K562 (cell line): ENCODE results near the gene VSTM5. TPM values are rescaled to one million over a fixed set of nuclear protein-coding genes. Genes with fewer than 3 reads are reported as not detected.

Source experiments
- ELF1 ChIP-seq: fragments of 200-800 bp; sonication (Bioruptor generic); IDR thresholded peaks from 2 replicates; pipeline ENCODE4 v1.6.1; 2016; ENCODE audit warnings: missing genetic modification characterization, missing compliant biosample characterization
- EP300 ChIP-seq: IDR thresholded peaks from 2 replicates; pipeline ENCODE4 v1.6.1; 2012; ENCODE audit warnings: low read length, improper control_type of control experiment
- FOXA1 ChIP-seq: fragments of 450-650 bp; IDR thresholded peaks from 2 replicates; pipeline ENCODE4 v1.6.1; 2016; ENCODE audit warnings: mild to moderate bottlenecking, borderline replicate concordance
- GTF2E2 ChIP-seq: fragments of 200-800 bp; sonication (Bioruptor generic); IDR thresholded peaks from 2 replicates; pipeline ENCODE4 v1.6.1; 2016; ENCODE audit warnings: missing genetic modification characterization, missing compliant biosample characterization
- HIVEP1 ChIP-seq: fragments of 250-450 bp; sonication (Bioruptor Pico); IDR thresholded peaks from 2 replicates; pipeline ENCODE4 v1.4.0; 2020; ENCODE audit warnings: mild to moderate bottlenecking
- MAX ChIP-seq: sonication (generic); formaldehyde crosslinking; IDR thresholded peaks from 2 replicates; pipeline ENCODE4 v1.9.0; 2022; ENCODE audit warnings: mild to moderate bottlenecking, missing genetic modification reagents
- MIER1 ChIP-seq: fragments of 450-650 bp; IDR thresholded peaks from 2 replicates; pipeline ENCODE4 v1.6.1; 2016; ENCODE audit warnings: antibody characterized with exemption, mild to moderate bottlenecking, low read depth
- NCOA2 ChIP-seq, 2 experiments: fragments of 450-650 bp; IDR thresholded peaks; 2 replicates each; pipeline ENCODE4 v1.6.1; 2018; ENCODE audit warnings: mild to moderate bottlenecking in 2 of 2, moderate library complexity in 1 of 2; ENCODE audit not compliant: partially characterized antibody in 2 of 2
- NR1H2 ChIP-seq: sonication (generic); formaldehyde crosslinking; IDR thresholded peaks from 2 replicates; pipeline ENCODE4 v1.4.0; 2020; ENCODE audit warnings: mild to moderate bottlenecking, missing genetic modification reagents
- PHB ChIP-seq: fragments of 250-450 bp; sonication (Bioruptor Pico); IDR thresholded peaks from 2 replicates; pipeline ENCODE4 v1.5.0; 2021
- PHB2 ChIP-seq: fragments of 450-650 bp; IDR thresholded peaks from 2 replicates; pipeline ENCODE4 v1.6.1; 2017; ENCODE audit warnings: low read depth
- PRMT5 ChIP-seq: sonication (generic); formaldehyde crosslinking; IDR thresholded peaks from 2 replicates; pipeline ENCODE4 v1.5.0; 2020; ENCODE audit warnings: missing genetic modification reagents
- PURB ChIP-seq: sonication (generic); formaldehyde crosslinking; IDR thresholded peaks from 2 replicates; pipeline ENCODE4 v1.9.0; 2021; ENCODE audit warnings: low read depth, mild to moderate bottlenecking, missing genetic modification reagents
- RAD51 ChIP-seq: fragments of 450-650 bp; IDR thresholded peaks from 2 replicates; pipeline ENCODE4 v1.7.1; 2016; ENCODE audit warnings: low read depth, mild to moderate bottlenecking, borderline replicate concordance
- RBM25 ChIP-seq: fragments of 200-400 bp; formaldehyde crosslinking; IDR thresholded peaks from 2 replicates; pipeline ENCODE4 v1.6.1; 2018; ENCODE audit warnings: low read length, low read depth, moderate library complexity; ENCODE audit not compliant: severe bottlenecking
- SP1 ChIP-seq: sonication (generic); formaldehyde crosslinking; IDR thresholded peaks from 2 replicates; pipeline ENCODE4 v1.8.1; 2022; ENCODE audit warnings: mild to moderate bottlenecking, missing genetic modification reagents
- SRSF7 ChIP-seq: fragments of 200-400 bp; formaldehyde crosslinking; optimal IDR thresholded peaks from 2 replicates; pipeline ENCODE3; 2017; ENCODE audit warnings: mild to moderate bottlenecking, low read depth, low read length
- STAT5A ChIP-seq: IDR thresholded peaks from 2 replicates; pipeline ENCODE4 v1.6.1; 2012; ENCODE audit warnings: low read length, inconsistent platforms, borderline replicate concordance
- TAF1 ChIP-seq: IDR thresholded peaks from 2 replicates; pipeline ENCODE4 v1.6.1; 2011; ENCODE audit warnings: mild to moderate bottlenecking, low read length, moderate library complexity; ENCODE audit not compliant: insufficient read depth, control insufficient read depth, severe bottlenecking; ENCODE audit errors: extremely low read depth
- TCF15 ChIP-seq: fragments of 250-450 bp; sonication (Bioruptor Pico); IDR thresholded peaks from 2 replicates; pipeline ENCODE4 v1.8.0; 2022; ENCODE audit warnings: moderate library complexity, mild to moderate bottlenecking, inconsistent platforms
- TGIF2 ChIP-seq: sonication (generic); formaldehyde crosslinking; IDR thresholded peaks from 2 replicates; pipeline ENCODE4 v1.8.1; 2022; ENCODE audit warnings: mild to moderate bottlenecking, missing genetic modification reagents, moderate library complexity
- U2AF1 ChIP-seq: fragments of 200-400 bp; formaldehyde crosslinking; optimal IDR thresholded peaks from 2 replicates; pipeline ENCODE3; 2017; ENCODE audit warnings: mild to moderate bottlenecking, low read depth, low read length, moderate library complexity
- YBX1 ChIP-seq: fragments of 450-650 bp; IDR thresholded peaks from 2 replicates; pipeline ENCODE4 v1.7.1; 2016; ENCODE audit warnings: mild to moderate bottlenecking
- ZBTB9 ChIP-seq: fragments of 450-650 bp; formaldehyde crosslinking; IDR thresholded peaks from 2 replicates; pipeline ENCODE4 v1.4.0; 2020; ENCODE audit warnings: mild to moderate bottlenecking, moderate library complexity
- ZC3H11A ChIP-seq: IDR thresholded peaks from 2 replicates; pipeline ENCODE4 v1.6.1; 2012; ENCODE audit warnings: low read depth, low read length, improper control_type of control experiment
- ZNF134 ChIP-seq: fragments of 250-450 bp; sonication (Bioruptor Pico); conservative IDR thresholded peaks from 2 replicates; pipeline ENCODE4 v1.4.0; 2020
- ZNF280B ChIP-seq: fragments of 250-450 bp; sonication (Bioruptor Pico); IDR thresholded peaks from 2 replicates; pipeline ENCODE4 v1.5.1; 2021; ENCODE audit warnings: mild to moderate bottlenecking
- polyA plus RNA-seq, 8 experiments: library from polyadenylated mRNA; depleted of rRNA in 4 of 8; stranded (reverse) in 5 of 8; unstranded in 3 of 8; fragments of >200 nt; fragmentation: Nextera tagmentation in 2 of 8; fragmentation: Illumina TruSeq in 1 of 8; extraction: Ambion mirVana in 2 of 8; extraction: Trizol in 1 of 8; gene quantifications; 2 replicates each; pipeline versions ENCODE4 v1.2.1 to v1.2.3, GENCODE V29; 2011 to 2014; ENCODE audit warnings: inconsistent platforms in 1 of 8, missing spikeins in 1 of 8
- total RNA-seq, 7 experiments: library from RNA; depleted of rRNA in 6 of 7; stranded (reverse); fragments of >200 nt in 6 of 7; fragmentation: Illumina TruSeq in 2 of 7; extraction: Trizol in 2 of 7; gene quantifications; 2 replicates each; pipeline versions ENCODE4 v1.2.1 to v1.2.3, GENCODE V29; 2011 to 2021; ENCODE audit warnings: low replicate concordance in 1 of 7

VSTM5 gene
- total and polyA plus RNA-seq, 9 of the 15 experiments (the other 6 are each of a cell fraction or from before 2014, with no cell fraction given), result 0.01 TPM; not detected in 8

- TF ChIP-seq FOXA1 (no peak), ZC3H11A (no peak), MAX (CRISPR knock-in tag) (peak; percentile 33; the same call in 1 of the 2 replicates), ZNF280B (CRISPR knock-in tag) (no peak), ELF1 (tag) (peak; percentile 77), TGIF2 (CRISPR knock-in tag) (peak; percentile 78; the same call in 1 of the 2 replicates), SRSF7 (no peak), PHB (0 out of 2 replicates have a peak, but pooled peaks have one; percentile 38), SP1 (CRISPR knock-in tag) (peak; percentile 50), TAF1 (peak; percentile 88), YBX1 (no peak), TCF15 (CRISPR knock-in tag) (no peak), PHB2 (no peak), U2AF1 (no peak), PRMT5 (no peak), PURB (CRISPR knock-in tag) (no peak), MIER1 (no peak), STAT5A (no peak), ZBTB9 (CRISPR knock-in tag) (peak; percentile 72), ZNF134 (CRISPR knock-in tag) (no peak), HIVEP1 (no peak), RAD51 (no peak), NR1H2 (no peak), NCOA2 (IDR thresholded peaks at IDR 0.05; ENCODE audit: partially characterized antibody in 2 of 2) (no peak), EP300 (no peak; the same call in 1 of the 2 replicates), GTF2E2 (tag) (peak; percentile 76; the same call in 1 of the 2 replicates), RBM25 (no peak)
These were observed 66.1 kb downstream of the VSTM5 start, which contains the start of gene MED17 (continued) for GRCh38 chr11:93784145-93784934.
